ENCODE measurements around the gene PCDHGC5. TPM values are rescaled to one million over a fixed set of nuclear protein-coding genes. Genes with fewer than 3 reads are reported as not detected.

Gene PCDHGC5
- total RNA-seq, 1 donor = 0.27 TPM

DNA sequence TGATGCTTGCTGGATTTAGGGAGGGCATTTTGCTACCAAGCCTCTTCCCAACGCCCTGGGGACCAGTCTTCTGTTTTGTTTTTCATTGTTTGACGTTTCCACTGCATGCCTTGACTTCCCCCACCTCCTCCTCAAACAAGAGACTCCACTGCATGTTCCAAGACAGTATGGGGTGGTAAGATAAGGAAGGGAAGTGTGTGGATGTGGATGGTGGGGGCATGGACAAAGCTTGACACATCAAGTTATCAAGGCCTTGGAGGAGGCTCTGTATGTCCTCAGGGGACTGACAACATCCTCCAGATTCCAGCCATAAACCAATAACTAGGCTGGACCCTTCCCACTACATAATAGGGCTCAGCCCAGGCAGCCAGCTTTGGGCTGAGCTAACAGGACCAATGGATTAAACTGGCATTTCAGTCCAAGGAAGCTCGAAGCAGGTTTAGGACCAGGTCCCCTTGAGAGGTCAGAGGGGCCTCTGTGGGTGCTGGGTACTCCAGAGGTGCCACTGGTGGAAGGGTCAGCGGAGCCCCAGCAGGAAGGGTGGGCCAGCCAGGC is 23.0 kb downstream of the PCDHGC5 start:
- DNase-seq (ENCODE audit: low read depth in 2 of 3, low spot score in 2 of 3) = no peak

DNA sequence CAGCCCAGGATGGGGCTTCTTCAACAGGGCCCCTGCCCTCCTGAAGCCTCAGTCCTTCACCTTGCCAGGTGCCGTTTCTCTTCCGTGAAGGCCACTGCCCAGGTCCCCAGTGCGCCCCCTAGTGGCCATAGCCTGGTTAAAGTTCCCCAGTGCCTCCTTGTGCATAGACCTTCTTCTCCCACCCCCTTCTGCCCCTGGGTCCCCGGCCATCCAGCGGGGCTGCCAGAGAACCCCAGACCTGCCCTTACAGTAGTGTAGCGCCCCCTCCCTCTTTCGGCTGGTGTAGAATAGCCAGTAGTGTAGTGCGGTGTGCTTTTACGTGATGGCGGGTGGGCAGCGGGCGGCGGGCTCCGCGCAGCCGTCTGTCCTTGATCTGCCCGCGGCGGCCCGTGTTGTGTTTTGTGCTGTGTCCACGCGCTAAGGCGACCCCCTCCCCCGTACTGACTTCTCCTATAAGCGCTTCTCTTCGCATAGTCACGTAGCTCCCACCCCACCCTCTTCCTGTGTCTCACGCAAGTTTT is 23.6 kb downstream of the PCDHGC5 start:
- DNase-seq (ENCODE audit: low read depth in 2 of 3, low spot score in 2 of 3) = peak; percentile 63 to 86 (median 74)

DNA sequence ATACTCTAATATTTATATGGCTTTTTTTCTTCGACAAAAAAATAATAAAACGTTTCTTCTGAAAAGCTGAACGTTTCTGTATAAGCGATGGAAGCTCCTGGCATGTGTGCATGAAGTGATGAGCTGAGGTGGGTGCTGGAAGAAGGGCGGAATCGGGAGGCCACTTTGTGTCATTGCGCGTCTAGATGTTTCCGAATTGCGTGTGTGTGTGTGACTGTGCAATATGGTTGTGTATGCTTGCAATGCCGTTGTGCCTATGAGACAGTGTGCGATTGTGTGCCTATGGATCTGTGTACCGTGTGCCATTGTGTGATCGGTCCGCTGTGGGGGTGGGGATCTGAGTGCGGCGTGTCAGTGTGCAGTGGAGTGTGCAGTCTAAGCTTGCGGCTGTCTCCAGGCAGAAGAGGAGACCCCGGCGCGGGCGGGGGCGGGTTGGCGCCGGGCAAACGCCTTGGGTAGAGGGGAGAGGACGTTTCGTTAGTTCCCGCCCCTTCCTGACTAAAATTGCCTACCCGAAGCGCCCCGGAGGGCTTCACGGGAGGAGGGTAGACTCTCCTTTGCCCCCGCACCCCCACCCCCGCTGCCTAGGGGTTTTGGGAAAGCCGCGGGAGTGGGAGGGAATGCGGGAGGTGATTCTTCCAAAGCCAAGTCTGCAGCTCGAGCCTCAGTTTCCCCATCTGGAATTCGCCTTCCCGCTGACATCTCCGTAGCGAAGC is 24.2 kb downstream of the PCDHGC5 start:
- DNase-seq (ENCODE audit: low read depth in 2 of 3, low spot score in 2 of 3) = peak in 2 of 3 donors; percentile 35 to 56

DNA sequence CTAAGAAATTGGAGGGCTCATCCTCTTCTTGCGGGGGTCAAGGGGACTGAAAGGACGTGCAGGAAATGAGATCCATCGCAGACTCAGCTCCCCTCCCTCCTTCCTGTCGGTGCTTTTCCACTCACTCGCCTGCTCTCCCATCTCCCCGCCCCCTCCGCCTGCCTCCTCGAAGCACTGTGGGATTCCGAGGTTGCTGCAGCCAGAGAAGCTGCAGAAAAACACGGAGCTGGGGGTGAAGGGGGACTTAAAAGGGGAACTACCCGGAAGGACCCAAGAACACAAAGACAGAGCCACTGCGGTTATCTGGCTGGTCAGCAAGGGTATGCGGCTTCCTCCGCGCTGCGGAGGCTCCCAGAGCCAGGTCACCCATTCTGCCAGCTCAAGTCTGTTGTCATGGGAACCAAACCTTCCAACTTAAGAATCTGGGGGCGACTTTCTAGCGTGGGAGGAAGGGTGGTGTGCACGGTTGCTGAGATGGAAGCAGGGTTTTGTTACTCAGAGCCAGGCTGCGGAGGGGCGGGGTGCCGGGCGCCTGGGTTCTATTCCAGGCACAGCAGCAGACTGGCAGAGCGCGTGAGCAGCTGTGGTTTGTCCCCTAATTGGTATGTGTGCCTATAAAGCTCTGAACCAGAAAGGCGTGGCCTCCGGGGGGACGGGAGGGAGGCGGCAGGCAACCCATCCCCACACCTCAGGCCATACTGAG is 24.9 kb downstream of the PCDHGC5 start:
- DNase-seq (ENCODE audit: low read depth in 2 of 3, low spot score in 2 of 3) = peak in 2 of 3 donors; percentile 74 to 84

DNA sequence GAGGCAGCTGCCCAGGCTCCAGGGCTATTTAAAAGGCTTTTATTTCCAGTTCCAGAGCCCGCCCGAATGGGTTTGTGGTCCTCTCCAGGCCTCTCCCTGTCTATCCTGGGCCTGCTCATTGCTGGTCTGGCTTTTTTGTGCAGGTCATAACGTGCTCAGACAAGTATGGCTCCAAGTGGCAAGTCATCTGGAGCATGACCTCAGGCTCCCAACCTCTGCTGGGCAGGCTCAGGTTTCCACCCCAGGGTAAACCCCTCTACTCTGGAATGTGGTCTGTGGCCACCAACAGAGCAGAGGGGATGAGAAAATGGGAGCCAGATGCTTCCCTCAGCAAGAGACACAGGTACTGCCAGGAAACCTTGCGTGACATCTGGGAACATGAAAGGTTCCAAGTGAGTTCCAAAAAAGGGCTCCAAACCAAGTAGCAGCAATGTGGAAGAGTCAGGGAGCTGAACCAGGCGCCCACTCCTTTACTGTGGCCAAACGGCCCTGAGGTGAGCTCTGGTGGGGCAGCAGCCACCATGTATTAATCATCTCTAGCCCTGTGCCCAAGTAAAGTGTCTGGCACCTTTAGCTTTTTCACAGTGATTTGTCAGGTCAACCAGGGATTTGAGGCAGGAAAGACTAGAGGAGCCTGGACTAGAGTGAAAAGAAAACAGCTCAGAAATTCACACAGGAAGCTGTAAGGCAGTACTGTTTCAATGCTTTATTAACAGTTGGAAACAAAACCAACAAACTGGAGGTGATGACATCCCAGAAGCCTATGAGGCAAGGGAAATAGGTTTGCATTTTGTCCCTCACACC is 25.7 kb downstream of the PCDHGC5 start:
- no peak for DNase-seq (ENCODE audit: low read depth in 2 of 3, low spot score in 2 of 3)

DNA sequence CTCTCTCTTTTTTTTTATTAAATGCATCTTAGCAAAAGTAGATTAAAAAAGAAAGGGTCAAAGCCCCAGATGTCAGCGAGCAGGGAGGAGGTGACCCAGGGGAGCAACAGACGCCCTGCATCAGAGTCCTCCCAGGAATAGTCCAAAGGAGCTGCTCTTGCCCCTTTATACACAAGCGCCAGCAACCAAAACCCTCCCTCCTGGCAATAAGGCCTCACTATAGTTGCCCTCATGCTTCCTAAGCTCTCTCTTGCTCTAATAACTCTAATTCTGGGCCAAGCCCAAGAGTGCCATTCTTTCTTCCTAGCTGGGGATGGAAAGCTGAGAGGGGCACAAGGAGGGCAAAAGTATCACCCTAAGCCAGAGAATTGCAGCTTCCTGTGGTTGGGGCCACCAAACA is 26.3 kb downstream of the PCDHGC5 start:
- DNase-seq (ENCODE audit: low read depth in 2 of 3, low spot score in 2 of 3) = no peak

DNA sequence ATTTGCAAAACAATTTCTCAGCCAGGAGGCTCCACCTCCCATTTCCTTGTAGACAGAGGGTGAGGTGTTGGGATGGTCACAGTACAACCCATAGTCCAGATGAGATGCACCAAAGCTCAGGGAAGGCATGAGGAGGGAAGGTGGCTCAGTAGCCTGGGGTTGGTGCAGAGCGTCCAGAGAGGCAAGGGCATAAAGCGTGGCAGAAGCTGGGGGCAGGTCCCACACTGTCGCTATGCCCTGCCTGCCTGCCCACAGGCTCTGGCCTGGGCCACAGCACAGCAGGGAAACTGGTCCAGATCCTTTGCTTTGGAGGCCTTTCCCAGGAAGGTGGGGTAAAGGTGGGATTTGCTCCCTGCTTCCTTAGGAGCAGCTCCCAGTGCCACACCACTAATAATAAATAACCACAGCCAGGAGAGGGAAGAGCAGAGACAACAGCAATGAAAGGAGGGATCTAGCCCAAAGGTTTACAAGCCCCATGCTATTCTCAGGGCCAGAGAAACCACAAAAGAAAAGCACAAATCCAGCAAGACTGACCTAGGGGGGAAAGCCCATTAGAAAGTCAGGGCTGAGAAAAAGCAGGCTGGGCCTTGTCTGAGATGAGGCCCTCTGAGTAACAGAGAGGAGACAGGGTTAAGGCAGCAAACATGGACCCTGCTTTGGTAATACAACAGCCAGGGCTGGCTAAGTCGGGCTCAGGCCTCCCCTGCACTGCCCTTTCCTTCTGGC is 27.2 kb downstream of the PCDHGC5 start:
- DNase-seq (ENCODE audit: low read depth in 2 of 3, low spot score in 2 of 3) = no peak

DNA sequence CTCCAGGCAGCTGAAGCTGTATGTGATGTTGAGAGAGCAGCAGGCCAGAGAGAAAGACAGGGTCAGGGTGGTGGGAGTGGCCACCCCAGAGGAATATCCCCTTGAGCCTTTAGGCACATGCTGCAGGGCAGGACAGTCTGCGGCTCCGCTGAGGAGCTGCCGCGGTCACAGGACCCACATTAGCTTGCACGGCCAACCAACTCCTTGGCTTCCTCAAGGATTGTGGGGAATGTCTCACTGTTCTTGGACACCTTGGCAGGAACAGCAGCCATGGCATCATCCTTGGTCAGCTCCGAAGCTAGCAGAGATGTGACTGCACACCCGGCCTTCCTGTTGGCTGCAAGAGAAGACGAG is 27.8 kb downstream of the PCDHGC5 start:
- DNase-seq (ENCODE audit: low read depth in 2 of 3, low spot score in 2 of 3) = no peak

DNA sequence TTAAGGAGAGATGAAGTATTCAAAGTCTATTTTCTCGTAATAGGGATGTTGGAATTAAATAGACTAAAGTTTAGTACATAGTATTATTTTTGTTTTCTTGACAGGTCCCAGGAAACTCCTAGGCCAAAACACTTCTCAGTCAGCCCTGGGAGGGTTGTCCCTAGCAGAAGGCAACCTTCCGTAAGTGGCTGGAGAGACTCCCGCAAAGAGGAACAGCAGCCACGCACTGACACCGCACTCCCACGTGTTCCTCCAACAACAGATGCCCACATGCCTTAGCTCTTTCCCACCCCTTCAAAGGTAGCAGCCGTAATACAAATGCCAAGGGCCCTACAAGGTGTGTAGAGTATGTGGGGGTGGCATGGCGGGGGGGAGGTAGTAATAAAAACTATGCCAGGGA is 28.4 kb downstream of the PCDHGC5 start:
- DNase-seq (ENCODE audit: low read depth in 2 of 3, low spot score in 2 of 3) = no peak

DNA sequence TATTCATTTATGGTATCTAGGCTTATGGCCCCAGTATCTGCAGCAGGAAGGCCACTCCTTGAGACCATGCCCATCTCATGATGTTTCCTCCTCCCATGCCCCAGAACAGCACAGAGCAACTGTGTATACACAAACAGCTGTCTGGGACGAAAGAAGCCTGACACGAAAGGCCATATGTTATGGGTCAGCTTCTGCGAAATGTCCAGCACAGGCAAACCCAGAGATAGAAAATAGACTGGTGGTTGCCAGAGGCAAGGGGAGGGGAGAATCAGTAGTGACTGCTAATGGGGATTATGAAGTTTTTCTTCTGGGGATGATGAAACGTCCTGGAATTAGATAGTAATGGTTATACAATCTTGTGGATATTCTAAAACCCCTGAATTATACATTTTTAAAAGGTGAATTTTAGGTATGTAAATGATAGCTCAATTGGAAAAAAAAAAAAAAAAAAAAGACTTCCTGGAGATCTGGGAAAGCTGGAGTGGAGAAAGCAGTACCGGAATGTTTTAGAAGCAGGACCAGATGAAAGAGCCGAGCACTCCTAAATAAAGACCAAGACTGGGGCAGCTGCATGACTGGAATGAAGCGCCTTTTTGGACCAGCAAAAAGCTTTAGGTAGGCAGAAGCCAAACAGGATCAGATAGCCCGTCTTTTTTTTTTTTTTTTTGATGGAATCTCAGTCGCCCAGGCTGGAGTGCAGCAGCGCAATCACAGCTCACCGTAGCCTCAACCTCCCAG is 29.2 kb downstream of the PCDHGC5 start:
- no peak for DNase-seq (ENCODE audit: low read depth in 2 of 3, low spot score in 2 of 3)

DNA sequence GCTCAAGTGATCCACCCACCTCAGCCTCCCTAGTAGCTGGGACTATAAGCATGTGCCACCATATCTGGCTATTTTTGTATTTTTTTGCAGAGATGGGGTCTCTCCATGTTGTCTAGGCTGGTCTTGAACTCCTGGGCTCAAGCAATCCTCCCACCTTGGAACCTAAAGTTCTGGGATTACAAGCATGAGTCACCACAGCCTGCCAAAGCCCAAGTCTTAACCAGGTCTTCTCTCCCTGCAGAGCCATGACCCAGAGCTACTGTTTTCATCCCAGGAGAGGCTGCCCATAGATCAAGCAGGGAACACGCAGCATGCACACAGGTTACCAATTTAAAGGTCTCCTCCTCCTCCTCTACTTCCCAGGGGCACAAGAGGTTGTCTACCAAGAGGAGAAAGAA is 29.7 kb downstream of the PCDHGC5 start:
- DNase-seq (ENCODE audit: low read depth in 2 of 3, low spot score in 2 of 3) = no peak

DNA sequence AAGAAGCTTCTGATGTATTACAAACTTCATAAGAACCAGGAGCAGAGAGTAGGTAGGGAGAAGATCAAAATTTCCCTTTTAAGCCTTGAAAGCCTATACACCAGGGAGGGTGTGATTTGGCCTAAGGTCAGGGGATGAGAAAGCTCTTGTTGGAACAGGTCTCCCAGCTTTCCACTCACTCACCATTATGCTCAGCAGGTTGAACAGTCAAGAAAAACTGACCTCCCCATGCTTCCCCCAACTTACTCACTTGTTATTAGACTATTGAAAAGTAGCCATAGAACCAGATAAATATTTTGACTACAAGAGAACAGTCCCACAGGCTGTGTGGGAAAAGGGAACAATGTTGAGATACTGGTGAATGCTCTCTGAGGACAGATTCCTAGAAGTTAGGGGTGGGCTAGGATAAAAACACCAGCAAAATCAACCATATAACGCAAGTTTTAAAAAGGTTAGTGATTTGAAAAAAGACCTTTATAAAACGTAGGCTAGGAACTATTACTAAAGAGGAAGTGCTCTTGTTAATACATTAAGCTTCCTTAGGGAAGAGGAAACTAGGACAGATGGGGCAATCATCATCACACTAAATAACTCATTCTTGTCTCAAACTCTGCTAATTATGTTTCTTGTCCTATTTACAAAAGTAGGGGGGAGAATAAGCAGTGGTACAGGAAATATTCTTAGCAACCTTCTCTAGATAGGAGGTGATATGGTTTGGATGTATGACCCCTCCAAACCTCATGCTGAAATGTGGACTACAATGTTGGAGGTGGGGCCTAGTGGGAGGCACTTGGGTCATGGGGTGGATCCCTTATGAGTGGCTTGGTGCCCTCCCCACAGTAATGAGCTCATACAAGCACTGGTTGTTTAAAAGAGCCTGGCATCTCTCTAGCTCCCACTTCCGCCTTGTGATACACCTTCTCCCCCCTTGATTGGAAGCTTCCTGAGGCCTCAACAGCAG is 31.0 kb downstream of the PCDHGC5 start:
- no peak for DNase-seq (ENCODE audit: low read depth in 2 of 3, low spot score in 2 of 3)

DNA sequence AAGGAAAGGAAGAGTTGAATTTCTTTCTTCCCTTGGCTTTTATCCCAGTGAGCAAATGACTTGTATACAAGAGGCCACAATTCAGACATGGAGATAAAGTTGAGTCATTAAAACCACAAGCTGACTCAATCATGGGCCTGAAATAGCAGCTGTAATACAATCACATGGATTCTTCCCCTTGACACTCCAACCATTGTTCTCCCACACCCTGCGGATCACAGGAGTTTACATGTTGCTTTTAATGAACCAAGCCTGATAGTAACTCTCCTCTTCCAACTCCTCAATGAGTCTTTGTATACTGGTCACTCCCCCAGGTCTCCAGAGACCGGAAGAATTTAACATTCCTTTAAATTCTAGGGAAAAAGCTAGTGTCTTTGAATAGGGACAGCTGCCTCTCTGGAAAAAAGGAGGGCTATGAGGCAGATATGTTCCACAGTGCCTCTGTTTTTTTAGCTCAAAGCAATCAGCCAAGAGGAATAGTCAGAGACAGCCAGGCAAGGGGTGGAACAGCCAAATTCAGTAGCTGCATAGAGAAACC is 32.4 kb downstream of the PCDHGC5 start:
- peak in 2 of 3 donors; percentile 38 to 58 for DNase-seq (ENCODE audit: low read depth in 2 of 3, low spot score in 2 of 3)

DNA sequence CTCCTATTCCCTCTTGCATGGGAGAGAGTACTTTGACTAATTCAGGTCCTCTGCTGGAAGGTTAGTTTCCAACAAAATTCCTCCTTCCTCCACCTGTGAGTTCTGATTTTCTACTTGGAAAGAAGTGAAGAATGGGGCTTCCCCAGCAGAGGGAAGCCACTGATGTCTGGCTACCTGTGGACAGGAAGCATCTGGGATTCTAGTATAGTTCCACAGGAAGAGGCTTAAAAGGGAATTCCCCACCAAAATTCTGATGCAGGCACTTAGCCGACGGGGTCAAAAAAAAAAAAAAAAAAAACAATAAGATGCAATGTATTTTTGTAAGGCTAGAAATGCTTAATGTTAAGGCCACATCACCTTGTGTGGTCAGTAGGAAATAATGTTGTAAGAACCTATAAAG is 33.4 kb downstream of the PCDHGC5 start:
- DNase-seq (ENCODE audit: low read depth in 2 of 3, low spot score in 2 of 3) = no peak

DNA sequence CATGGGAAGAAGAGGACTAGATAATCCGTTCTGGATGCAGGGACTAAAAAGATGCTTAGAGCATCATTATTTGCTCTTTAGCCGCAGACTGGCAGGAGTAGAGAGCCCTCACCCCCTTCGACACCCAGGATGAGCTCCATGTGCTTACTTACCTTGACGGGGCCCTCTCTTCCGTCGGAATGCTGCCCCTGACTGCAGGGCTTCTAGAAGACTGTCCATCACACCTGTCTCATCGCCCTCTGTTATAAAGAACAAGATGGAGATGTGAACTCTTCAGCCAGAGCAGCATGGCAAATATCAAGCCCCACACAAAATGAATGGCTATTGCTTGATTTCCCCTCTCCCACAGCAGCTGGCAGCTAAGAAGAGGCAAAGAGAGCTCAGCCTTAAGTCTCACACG is 35.1 kb downstream of the PCDHGC5 start:
- DNase-seq (ENCODE audit: low read depth in 2 of 3, low spot score in 2 of 3) = no peak

DNA sequence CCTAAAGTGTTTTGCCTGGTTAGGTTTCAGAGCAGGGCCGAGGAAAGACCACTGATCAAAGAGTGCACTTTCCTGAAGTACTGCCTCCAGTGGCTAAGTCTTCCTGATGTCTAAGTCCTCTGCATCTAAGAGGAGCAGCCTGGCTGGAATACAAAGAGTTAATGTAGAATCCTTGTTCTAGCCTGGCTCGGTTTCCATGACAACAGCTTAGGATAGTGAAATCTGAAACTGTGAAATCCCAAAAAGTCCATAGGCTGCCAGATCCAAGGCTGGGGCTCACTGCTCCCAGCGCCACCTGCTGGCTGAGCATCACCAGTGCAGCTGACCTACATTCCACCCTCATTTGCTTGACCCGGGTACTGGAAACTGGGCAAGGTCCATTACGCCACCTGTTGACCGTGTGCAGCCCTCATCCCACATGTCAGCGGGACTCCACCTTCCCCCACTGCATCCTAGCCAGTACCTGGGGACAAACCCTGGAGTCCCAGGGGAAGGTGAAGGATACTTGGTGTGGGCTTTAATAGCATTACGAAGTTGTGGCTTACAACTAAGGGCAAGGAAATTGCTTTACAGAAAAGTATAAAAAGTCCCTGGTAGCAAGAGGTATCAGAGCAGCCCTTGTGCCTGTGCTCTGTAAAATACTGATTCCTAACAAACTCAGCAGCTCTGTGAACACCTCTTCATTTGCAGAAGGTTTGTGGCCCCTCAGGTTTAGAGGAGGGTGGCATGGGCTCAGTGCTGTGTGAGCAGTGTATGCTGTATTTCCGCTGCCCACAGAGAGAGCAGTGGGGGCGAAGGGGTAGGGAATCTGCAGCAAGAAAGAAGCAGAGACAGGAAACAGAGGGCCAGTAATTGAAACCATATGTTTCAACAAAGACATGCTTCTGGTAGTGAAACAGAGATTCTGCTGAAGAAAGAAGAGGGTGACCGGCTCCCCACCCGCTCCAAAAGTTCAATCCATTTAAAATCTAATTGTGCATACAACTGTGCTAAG is 36.0 kb downstream of the PCDHGC5 start:
- peak; percentile 39 to 74 (median 70) for DNase-seq (ENCODE audit: low read depth in 2 of 3, low spot score in 2 of 3)

DNA sequence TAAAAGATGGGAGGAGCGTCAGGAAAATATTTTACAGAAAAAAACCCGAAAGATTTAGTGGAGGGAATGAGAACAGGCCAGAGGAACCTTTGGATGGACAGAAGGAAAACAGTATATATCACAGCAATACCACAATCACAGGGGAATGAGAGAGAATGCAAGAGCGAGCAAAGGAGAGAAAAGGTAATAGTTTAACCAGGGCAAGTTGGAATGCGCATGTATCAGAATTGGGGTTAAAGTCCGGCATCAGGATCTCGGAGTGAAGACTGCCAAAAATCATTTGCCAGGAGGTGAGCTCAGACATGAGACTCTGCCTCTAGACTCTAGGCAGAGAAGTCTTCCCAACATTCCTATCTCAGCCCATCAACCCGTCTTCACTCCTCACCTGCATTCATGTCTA is 36.8 kb downstream of the PCDHGC5 start:
- no peak for DNase-seq (ENCODE audit: low read depth in 2 of 3, low spot score in 2 of 3)
